ENCODE measurements around the gene PPP1R16B.

PPP1R16B gene

DNA sequence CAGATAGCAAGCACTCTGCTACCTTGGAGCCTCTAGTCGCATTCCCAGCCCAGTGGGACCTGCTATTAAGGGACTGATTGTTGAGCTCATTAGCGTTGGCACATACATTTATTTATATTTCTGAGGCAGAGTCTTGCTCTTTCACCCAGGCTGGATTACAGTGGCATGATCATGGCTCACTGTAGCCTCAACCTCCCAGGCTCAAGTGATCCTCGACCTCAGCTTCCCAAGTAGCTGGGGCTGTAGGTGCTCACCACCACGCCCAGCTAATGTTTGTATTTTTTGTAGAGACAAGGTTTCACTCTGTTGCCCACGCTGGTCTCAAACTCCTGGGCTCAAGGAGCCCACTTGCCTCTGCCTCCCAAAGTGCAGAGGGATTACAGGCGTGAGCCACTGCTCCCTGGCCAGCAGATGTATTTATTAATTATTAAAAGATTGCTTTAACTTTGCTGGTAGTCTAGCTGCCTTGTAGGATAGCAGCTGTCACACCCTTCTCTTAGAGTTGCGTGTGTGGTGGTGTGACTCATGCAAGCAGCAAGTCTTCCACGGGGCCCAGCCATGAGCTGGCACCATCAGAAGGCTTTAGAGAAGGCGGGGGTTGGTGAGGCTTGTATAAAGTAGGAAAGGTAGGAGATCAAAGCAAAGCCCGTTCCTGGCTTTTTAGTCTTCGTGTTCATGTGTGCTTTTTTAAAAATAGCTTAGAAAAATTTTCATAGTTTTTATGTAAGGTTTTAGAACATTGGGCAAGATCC lies 40.8 kb upstream of the PPP1R16B start:
- peaks cover 29% of the 10 kb centered on the region for H3K36me3 ChIP-seq (replicated peaks)
- DNase-seq = peak; percentile 85
- H3K4me3 ChIP-seq (ENCODE audit: low read depth, low read length) = no peak overlapping the region
- no peak overlapping the region for H3K27ac ChIP-seq
- H3K27me3 ChIP-seq (replicated peaks) = no peaks in the 10 kb centered on the region
- in situ Hi-C loops (cut with HindIII; ENCODE audit: low pct_ligation_motif_present, low sequenced_read_pairs) = no loop called here
- TF ChIP-seq, protein P1, sequence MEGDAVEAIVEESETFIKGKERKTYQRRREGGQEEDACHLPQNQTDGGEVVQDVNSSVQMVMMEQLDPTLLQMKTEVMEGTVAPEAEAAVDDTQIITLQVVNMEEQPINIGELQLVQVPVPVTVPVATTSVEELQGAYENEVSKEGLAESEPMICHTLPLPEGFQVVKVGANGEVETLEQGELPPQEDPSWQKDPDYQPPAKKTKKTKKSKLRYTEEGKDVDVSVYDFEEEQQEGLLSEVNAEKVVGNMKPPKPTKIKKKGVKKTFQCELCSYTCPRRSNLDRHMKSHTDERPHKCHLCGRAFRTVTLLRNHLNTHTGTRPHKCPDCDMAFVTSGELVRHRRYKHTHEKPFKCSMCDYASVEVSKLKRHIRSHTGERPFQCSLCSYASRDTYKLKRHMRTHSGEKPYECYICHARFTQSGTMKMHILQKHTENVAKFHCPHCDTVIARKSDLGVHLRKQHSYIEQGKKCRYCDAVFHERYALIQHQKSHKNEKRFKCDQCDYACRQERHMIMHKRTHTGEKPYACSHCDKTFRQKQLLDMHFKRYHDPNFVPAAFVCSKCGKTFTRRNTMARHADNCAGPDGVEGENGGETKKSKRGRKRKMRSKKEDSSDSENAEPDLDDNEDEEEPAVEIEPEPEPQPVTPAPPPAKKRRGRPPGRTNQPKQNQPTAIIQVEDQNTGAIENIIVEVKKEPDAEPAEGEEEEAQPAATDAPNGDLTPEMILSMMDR (IDR thresholded peaks at IDR 0.05; ENCODE audit: low read depth, low read length, missing control alignments) = no peak

DNA sequence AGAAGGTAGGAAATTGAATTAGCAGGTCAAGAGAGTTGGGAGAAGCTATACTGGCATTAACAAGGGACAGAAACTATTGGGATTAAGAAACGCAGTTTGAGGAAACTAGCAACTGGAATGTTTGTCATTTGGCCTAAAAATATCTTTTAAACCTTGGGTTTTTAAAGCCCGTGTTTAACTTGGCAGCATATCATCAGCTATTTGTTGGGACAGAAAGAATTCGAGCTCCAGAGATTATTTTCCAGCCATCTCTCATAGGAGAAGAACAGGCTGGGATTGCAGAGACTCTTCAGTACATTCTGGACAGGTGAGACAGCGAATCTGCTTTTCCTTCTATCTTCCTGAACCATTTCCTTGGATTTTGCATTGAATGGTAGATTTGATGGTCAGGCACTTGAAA lies 39.4 kb upstream of the PPP1R16B start:
- Histone ChIP-seq H3K4me3 (ENCODE audit: low read depth, low read length) (no peak overlapping the region), H3K27me3 (replicated peaks) (no peaks in the 10 kb centered on the region), H3K36me3 (replicated peaks) (peaks cover 23% of the 10 kb centered on the region), H3K27ac (no peak overlapping the region)
- TF ChIP-seq, protein P1 (IDR thresholded peaks at IDR 0.05; ENCODE audit: low read depth, low read length, missing control alignments) = no peak
- in situ Hi-C loops (cut with HindIII; ENCODE audit: low pct_ligation_motif_present, low sequenced_read_pairs) = no loop called here
- no peak for DNase-seq

- Histone ChIP-seq H3K36me3 (replicated peaks) (peaks cover 23% of the 10 kb centered on the region), H3K4me3 (ENCODE audit: low read depth, low read length) (no peak overlapping the region), H3K27ac (no peak overlapping the region), H3K27me3 (replicated peaks) (no peaks in the 10 kb centered on the region)
- TF ChIP-seq, protein P1 (IDR thresholded peaks at IDR 0.05; ENCODE audit: low read depth, low read length, missing control alignments) = no peak
- DNase-seq = no peak
- in situ Hi-C loops (cut with HindIII; ENCODE audit: low pct_ligation_motif_present, low sequenced_read_pairs) = no loop called here
Observed at GRCh38 chr20:38769376-38770295, 35.9 kb upstream of the PPP1R16B start.

- Histone ChIP-seq H3K27me3 (replicated peaks) (no peaks in the 10 kb centered on the region), H3K36me3 (replicated peaks) (peaks cover 21% of the 10 kb centered on the region), H3K27ac (no peak overlapping the region), H3K4me3 (ENCODE audit: low read depth, low read length) (no peak overlapping the region)
- DNase-seq = no peak
- TF ChIP-seq, protein P1 (IDR thresholded peaks at IDR 0.05; ENCODE audit: low read depth, low read length, missing control alignments) = no peak
- in situ Hi-C loops (cut with HindIII; ENCODE audit: low pct_ligation_motif_present, low sequenced_read_pairs) = no loop called here
Observed at GRCh38 chr20:38770546-38770945, 35.0 kb upstream of the PPP1R16B start.

- no peak for DNase-seq
- in situ Hi-C loops (cut with HindIII; ENCODE audit: low pct_ligation_motif_present, low sequenced_read_pairs) = no loop called here
- TF ChIP-seq, protein P1 (IDR thresholded peaks at IDR 0.05; ENCODE audit: low read depth, low read length, missing control alignments) = no peak
- Histone ChIP-seq H3K27me3 (replicated peaks) (no peaks in the 10 kb centered on the region), H3K27ac (no peak overlapping the region), H3K36me3 (replicated peaks) (peaks cover 18% of the 10 kb centered on the region), H3K4me3 (ENCODE audit: low read depth, low read length) (no peak overlapping the region)
Observed at GRCh38 chr20:38770970-38771369, 34.5 kb upstream of the PPP1R16B start.

Measured in brain microvascular endothelial cell (primary cell).